ENCODE results near the gene HNRNPC. TPM values are rescaled to one million over a fixed set of nuclear protein-coding genes. Genes with fewer than 3 reads are reported as not detected.

Gene HNRNPC
- total and polyA plus RNA-seq, 9 of the 15 experiments (the other 6 are each of a cell fraction or from before 2014, with no cell fraction given): 679 to 1,557 (median 1,191) TPM

GRCh38 chr14:21269252-21270046 lies at the start of gene HNRNPC (continued):
- TF ChIP-seq, protein P1, sequence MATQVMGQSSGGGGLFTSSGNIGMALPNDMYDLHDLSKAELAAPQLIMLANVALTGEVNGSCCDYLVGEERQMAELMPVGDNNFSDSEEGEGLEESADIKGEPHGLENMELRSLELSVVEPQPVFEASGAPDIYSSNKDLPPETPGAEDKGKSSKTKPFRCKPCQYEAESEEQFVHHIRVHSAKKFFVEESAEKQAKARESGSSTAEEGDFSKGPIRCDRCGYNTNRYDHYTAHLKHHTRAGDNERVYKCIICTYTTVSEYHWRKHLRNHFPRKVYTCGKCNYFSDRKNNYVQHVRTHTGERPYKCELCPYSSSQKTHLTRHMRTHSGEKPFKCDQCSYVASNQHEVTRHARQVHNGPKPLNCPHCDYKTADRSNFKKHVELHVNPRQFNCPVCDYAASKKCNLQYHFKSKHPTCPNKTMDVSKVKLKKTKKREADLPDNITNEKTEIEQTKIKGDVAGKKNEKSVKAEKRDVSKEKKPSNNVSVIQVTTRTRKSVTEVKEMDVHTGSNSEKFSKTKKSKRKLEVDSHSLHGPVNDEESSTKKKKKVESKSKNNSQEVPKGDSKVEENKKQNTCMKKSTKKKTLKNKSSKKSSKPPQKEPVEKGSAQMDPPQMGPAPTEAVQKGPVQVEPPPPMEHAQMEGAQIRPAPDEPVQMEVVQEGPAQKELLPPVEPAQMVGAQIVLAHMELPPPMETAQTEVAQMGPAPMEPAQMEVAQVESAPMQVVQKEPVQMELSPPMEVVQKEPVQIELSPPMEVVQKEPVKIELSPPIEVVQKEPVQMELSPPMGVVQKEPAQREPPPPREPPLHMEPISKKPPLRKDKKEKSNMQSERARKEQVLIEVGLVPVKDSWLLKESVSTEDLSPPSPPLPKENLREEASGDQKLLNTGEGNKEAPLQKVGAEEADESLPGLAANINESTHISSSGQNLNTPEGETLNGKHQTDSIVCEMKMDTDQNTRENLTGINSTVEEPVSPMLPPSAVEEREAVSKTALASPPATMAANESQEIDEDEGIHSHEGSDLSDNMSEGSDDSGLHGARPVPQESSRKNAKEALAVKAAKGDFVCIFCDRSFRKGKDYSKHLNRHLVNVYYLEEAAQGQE (IDR thresholded peaks at IDR 0.05; ENCODE audit: borderline replicate concordance): no peak
- TF ChIP-seq, protein P1 (CRISPR knock-in tag; IDR thresholded peaks at IDR 0.05; ENCODE audit: low read depth): no peak
- TF ChIP-seq MAFK (IDR thresholded peaks at IDR 0.05; ENCODE audit: low read length): no peak
- TF ChIP-seq AFF1 (IDR thresholded peaks at IDR 0.05; ENCODE audit: low read depth in 1 of 2, partially characterized antibody in 2 of 2): peak in 1 of 2 experiments; percentile 80
- no peak for TF ChIP-seq NCOA2 (IDR thresholded peaks at IDR 0.05; ENCODE audit: partially characterized antibody in 2 of 2)
- TF ChIP-seq CBX5 (IDR thresholded peaks at IDR 0.05; ENCODE audit: borderline replicate concordance, low read depth): no peak
- TF ChIP-seq SMAD1 (IDR thresholded peaks at IDR 0.05; ENCODE audit: low read depth, low read length, partially characterized antibody): peak; percentile 76
- no peak for TF ChIP-seq NCOA6 (IDR thresholded peaks at IDR 0.05)
- TF ChIP-seq POLR2AphosphoS5 (IDR thresholded peaks at IDR 0.05; ENCODE audit: control insufficient read depth, insufficient read depth, low read depth, low read length): peak; percentile 85
- peak; percentile 97 for TF ChIP-seq CEBPZ (IDR thresholded peaks at IDR 0.05; ENCODE audit: borderline replicate concordance, low read depth, low read length)
